GM18517 (cell line): ENCODE data around the gene PNN.
"Not testable (repeated sequence)": the region's sequence is repeated elsewhere in the genome, so short reads cannot be mapped to it uniquely, and the experiment has no call there.

Experiments
- ATAC-seq: cut with Tn5 transposase; IDR thresholded peaks from one replicate; pipeline ENCODE4 v1.9.1; 2021; ENCODE audit warnings: mild to moderate bottlenecking, moderate library complexity; ENCODE audit not compliant: unreplicated experiment

Gene PNN

GRCh38 chr14:39180553-39180952 lies 5.5 kb downstream of the PNN start:
- ATAC-seq = no peak

GRCh38 chr14:39181026-39181692 lies 6.1 kb downstream of the PNN start:
- no peak for ATAC-seq

GRCh38 chr14:39181693-39182047 lies 6.6 kb downstream of the PNN start:
- ATAC-seq = no peak

GRCh38 chr14:39182770-39183684 lies 8.0 kb downstream of the PNN start:
- ATAC-seq = no peak

DNA sequence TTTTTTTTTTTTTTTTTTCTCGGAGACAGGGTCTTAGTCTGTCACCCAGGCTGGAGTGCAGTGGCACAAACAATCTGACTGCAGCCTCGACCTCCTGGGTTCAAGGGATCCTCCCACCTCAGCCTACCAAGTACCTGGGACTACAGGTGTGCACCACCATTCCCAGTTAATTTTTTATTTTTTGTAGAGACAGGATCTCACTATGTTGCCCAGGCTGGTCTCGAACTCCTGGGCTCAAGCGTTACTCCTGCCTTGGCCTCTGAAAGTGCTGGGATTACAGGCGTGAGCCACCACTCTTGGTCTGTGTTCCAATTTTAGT lies 8.6 kb downstream of the PNN start:
- ATAC-seq = not testable (repeated sequence)

DNA sequence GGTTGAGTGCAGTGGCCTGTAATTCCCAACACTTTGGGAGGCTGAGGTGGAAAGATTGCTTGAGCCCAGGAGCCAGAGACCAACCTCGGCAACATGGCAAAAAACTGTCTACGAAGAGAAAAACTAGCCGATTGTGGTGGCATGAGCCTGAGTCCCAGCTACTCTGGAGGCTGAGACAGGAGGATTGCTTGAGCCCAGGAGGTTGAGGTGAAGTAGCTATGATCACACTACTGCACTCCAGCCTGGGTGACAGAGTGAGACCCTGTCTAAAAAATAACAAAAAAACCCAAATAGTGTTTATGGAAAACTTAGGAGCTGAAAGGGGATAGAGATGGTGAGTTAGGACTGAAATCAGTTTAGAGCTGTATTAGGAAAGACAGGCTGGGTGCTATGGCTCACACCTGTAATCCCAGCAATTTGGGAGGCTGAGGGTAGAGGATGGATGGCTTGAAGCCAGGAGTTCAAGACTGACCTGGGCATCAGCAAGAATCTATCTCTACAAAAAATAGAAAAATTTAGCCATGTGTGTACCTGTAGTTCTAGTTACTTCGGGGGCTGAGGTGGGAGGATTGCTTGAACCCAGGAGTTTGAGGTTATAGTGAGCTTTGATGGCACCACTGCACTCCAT lies 9.7 kb downstream of the PNN start:
- ATAC-seq = no peak

- ATAC-seq = no peak
Measured at GRCh38 chr14:39185256-39186049, 10.4 kb downstream of the PNN start.

- no peak for ATAC-seq
Measured at GRCh38 chr14:39186941-39187525, 12.0 kb downstream of the PNN start.

- ATAC-seq = no peak
Measured at GRCh38 chr14:39203659-39204606, 28.9 kb downstream of the PNN start.

DNA sequence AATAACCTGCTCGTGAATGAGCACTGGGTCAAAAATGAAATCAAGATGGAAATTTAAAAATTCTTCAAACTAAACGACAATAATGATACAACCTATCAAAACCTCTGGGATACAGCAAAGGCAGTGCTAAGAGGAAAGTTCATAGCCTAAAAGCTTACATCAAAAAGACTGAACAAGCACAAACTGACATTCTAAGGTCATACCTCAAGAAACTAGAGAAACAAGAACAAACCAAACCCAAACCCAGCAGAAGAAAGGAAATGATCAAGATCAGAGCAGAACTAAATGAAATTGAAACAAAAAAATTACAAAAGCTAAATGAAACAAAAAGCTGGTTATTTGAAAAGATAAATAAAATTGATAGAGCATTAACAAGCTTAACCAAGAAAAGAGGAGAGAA lies 32.4 kb downstream of the PNN start:
- ATAC-seq = not testable (repeated sequence)

DNA sequence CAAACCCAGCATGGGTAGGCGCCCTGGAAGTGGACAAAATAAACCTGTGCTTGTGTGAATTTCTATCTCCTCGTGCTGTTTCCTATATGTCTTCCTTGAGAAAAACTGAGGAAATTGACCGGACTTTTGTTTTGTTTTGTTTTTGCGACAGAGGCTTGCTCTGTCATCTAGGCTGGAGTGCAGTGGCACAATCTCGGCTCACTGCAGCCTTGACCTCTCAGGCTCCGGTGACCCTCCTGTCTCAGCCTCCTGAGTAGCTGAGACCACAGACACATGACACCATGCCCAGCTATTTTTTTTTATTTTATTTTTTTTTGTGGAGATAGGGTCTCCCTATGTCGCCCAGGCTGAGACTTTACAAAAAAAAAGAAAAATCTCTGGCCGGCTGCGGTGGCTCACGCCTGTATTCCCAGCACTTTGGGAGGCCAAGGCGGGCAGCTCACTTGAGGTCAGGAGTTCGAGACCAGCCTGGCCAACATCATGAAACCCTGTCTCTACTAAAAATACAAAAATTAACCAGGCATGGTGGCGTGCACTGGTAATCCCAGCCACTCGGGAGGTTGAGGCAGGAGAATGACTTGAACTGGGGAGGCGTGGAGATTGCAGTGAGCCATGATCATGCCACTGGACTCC lies 36.2 kb downstream of the PNN start:
- no peak for ATAC-seq

DNA sequence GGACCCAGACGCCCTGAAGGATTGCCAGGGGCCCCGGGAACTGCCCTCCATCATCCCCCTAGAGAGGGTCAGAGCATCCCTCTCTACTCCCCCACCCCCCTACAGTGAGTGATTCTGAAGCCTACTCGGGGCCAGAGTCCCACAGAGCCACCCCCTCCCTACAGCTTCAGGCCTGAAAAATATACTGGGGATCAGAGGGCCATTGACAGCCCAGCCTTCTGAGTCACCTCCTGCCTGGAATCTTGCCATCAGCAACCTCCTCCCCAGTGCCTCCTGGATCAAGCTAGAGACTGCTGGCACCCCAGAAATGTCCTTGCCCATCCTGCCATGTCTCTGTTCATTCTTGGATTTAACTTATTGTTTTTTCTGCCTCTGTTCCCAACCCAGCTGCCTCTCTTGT lies 37.0 kb downstream of the PNN start:
- ATAC-seq = no peak

GRCh38 chr14:39212693-39213092 lies 37.6 kb downstream of the PNN start:
- ATAC-seq = no peak

DNA sequence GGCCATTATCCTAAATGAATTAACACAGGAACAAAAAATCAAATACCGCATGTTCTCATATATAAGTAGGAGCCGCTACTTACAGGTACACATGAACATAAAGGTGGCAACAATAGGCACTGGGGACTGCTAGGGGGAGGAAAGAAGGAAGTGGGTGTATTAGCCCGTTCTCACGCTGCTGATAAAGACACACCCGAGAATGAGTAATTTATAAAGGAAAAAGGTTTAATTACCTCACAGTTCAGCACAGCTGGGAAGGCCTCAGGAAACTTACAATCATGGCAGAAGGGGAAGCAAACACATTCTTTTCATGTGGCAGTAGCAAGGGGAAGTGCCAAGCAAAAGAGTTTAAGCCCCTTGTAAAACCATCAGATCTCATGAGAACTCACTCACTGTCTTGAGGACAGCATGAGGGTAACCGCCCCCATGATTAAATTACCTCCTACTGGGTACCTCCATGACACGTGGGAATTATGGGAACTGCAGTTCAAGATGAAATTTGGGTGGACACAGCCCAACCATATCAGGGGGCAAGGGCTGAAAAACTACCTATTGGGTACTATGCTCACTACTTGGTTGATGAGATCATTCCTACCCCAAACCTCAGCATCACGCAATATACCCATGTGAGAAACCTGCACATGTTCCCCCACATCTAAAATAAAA lies 42.3 kb downstream of the PNN start:
- no peak for ATAC-seq

DNA sequence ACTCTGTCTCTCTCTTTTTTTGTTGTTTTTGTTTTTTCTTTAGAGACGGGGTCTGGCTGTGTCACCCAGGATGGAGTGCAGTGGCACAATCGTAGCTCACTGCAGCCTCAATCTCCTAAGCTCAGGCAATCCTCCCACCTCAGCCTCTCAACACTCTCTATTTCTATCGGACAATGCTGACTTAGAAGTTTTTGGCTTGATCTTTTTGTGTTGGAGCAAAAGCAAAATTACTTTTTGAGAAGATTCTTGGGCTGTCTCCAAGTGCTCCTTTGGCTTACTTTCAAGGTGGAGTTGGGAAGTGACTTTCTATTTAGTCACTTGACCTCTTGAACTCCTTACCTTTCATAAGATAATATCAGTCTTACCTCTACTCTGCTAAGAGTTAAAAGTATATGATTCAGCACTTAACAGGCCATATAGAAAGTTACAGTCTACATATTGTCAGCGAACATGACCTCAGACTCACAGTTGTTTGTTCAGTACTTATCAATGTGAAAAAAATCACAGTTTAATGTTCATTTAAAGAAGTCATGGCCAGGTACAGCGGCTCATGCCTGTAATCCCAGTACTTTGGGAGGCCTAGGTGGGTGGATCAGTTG lies 43.2 kb downstream of the PNN start:
- ATAC-seq = no peak

DNA sequence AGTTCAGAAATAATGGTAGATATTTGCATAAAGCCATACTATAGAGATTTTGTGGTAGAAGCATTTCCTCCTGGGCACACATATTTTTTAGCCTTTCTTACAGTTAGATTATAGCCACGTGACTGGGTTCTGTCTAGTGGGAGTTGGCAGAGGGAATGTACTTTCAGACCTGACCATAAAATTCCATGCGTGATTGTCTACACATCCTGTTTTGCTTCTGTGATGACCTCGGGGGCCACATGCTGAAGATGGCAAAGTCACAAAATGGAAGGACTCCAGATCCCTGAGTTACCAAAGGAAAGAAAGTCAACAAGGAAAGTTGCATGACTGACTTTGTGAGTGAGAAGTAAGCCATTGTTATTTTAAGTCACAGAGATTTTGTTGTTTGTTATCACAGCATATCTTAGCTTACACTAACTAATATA lies 44.0 kb downstream of the PNN start:
- no peak for ATAC-seq

GRCh38 chr14:39220473-39220872 lies 45.4 kb downstream of the PNN start:
- ATAC-seq = not testable (repeated sequence)

- ATAC-seq = no peak
Measured at GRCh38 chr14:39228044-39228443, 53.0 kb downstream of the PNN start.
